ENCODE data around the gene BAD.
A peak's percentile ranks its signal among the peaks of the same experiment; 100 is the strongest.
"Not testable (repeated sequence)": the region's sequence is repeated elsewhere in the genome, so short reads cannot be mapped to it uniquely, and the experiment has no call there.

Gene BAD

DNA sequence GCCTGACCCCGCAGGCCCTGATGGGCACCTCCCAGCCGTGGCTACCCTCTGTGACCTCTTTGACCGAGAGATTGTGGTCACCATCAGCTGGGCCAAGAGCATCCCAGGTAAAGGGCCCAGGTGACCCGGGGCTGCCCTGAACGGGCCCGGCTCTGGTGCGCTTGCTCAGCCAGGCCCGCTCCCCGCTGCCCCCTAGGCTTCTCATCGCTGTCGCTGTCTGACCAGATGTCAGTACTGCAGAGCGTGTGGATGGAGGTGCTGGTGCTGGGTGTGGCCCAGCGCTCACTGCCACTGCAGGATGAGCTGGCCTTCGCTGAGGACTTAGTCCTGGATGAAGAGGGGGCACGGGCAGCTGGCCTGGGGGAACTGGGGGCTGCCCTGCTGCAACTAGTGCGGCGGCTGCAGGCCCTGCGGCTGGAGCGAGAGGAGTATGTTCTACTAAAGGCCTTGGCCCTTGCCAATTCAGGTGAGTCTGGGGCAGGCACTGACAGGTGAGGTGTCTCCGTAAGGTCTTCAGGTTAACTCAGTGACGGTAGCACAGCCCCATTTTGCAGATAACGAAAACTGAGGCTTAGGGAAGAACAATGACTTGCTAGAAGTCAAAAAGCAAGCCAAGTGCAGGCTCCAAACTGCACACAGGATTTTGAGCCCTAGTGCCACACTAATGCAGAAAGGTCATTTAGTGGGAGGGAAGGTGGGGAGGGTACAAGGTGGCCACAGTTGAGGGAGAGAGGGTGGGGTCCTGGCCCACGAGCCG is 30.5 kb upstream of the BAD start:
- no peak for DNase-seq

GRCh38 chr11:64314146-64314804 is 29.8 kb upstream of the BAD start:
- no peak for DNase-seq

GRCh38 chr11:64313491-64314145 is 29.2 kb upstream of the BAD start:
- no peak for DNase-seq

DNA sequence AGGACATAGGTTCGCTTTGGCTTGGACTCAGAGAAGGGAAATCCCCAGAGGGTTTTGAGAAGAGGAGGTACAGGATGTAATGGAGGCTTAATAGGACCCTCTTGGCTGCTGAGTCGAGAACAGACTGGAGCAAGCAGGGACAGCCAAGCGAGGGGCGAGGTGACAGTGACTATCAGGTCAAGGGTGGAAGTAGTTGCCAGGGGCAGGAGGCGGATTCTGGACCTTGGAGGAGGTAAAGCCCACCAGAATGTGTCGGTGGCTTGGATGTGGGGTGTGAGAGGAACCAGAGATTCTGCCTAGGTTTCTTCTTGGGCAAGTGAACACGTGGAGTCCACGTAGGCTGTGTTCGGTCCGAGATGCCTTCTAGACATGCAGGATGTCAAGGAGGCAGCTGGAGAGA is 28.5 kb upstream of the BAD start:
- DNase-seq: no peak

DNA sequence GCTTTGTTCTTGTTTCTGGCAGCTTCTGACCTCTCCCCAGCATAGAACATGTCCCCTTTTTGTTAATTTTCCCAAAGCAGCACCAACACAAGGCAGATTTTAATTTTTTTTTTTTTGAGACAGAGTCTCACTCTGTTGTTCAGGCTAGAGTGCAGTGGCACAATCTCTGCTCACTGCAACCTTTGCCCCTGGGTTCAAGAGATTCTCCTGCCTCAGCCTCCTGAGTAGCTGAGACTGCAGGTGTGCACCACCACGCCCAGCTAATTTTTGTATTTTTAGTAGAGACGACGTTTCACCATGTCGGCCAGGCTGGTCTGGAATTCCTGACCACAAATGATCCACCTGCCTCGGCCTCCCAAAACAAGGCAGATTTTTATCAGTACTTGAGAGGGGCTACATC is 23.3 kb upstream of the BAD start:
- not testable (repeated sequence) for DNase-seq

DNA sequence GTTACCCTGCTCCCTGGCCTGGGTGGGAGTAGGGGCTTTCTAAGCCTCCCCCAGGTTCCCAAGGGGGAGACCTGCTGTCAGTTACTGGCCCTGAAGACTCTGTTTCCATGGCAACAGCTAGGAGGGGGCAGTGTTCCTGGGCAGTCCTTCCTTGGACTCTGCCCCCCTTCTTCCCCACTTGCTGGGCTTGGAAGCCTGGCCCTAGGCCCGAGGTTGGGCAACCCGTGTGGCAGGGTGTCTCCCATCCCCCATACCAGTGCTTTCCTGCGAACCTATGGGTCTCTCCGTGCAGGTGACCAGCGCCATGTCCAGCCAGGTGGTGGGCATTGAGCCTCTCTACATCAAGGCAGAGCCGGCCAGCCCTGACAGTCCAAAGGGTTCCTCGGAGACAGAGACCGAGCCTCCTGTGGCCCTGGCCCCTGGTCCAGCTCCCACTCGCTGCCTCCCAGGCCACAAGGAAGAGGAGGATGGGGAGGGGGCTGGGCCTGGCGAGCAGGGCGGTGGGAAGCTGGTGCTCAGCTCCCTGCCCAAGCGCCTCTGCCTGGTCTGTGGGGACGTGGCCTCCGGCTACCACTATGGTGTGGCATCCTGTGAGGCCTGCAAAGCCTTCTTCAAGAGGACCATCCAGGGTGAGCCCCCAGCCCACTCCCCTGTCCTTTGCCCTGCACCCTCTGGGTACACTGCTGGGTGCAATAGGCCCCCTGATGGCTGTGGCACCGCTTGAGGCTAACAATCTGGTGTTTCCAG is 22.6 kb upstream of the BAD start:
- DNase-seq: no peak

DNA sequence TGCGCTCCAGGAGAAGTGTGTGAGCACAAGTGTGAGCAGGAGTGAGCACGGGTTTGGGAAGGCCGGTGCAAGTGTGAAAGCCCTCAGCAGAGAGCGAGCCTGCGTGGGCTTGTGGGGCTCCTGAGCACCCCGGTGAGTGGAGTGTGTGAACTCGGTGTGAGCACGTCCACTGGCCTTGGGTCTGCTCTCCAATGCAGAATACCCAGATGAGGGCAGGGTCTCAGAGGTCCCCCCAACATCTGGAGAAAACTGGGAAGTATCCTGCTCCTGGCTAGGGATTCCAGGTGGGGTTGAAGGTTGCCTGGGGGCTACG is 22.1 kb upstream of the BAD start:
- no peak for DNase-seq

DNA sequence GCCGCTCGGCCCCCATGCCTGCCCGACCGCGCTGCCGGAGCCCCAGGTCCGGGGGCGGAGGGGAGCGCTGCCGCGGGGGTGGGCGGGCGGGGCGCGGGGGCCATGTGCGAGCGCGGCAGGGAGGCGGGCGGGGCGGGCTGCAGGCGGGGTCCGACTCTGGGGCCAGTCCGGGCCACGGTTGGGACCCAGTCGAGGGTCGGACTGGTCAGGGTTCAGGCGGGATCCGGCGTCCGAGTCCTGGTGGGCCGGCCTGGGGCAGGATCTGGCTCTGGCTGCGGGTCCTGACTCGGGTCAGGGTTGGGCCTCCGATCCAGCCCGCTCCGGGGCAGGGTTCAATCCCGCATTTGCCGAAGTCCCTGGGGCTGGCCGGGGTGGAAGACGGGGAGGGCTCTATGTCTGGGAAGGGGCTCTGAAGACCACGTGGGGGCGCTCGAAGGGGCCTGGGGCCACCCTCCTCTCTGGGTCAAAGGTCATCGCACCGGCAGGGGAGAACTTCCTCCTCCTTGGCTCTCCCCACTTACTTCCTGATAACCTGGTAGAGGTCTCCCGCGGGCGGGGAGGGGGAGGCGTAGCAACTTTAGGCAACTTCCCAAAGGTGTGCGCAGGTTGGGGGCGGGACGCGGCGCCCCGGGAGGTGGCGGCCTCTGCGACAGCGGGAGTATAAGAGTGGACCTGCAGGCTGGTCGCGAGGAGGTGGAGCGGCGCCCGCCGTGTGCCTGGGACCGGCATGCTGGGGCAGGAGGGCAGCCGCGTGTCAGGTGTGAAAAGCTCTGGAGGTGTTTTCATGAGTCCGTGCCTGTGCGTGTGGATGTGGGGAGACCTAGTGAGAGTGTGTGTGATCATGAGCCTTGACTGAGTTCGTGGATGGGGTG is 21.5 kb upstream of the BAD start:
- DNase-seq: peak; percentile 80

- peak; percentile 99 for DNase-seq
Observed at GRCh38 chr11:64305075-64305690, 20.7 kb upstream of the BAD start, which contains the start of gene ESRRA. Gene ESRRA (plus strand): TSS chr11:64305524. CDS start chr11:64307180, 1,656 bp downstream.

DNA sequence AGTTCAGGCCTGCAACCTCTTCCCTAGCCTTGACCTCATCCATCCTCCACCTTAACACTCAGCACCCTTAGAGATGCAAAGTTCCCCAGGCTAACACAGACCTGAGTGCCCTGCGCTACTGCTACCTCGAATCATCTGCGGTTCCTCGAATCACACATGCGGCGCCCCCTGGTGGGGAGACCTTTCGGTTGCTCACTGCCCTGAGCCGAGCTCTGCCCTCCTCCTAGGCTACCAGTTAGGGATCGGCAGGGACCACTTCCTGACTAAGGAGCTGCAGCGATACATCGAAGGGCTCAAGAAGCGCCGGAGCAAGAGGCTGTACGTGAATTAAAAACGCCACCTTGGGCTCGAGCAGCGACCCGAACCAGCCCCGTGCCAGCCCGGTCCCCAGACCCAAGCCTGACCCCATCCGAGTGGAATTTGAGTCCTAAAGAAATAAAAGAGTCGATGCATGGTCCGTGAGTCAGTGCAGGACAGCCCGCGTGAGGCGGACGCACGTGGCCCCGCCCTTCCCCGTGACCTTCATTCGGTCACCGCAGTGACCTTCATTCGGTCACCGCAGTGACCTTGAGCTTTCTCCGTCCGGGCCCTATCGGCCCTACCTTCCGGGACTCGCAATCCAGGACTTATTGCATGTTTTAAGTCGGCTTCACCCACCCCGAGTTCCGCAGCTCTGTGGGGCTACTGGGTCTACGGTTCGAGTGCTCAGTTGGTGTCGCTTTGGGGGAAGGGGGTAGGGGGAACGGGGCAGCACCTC is 20.0 kb upstream of the BAD start:
- DNase-seq: peak; percentile 92

DNA sequence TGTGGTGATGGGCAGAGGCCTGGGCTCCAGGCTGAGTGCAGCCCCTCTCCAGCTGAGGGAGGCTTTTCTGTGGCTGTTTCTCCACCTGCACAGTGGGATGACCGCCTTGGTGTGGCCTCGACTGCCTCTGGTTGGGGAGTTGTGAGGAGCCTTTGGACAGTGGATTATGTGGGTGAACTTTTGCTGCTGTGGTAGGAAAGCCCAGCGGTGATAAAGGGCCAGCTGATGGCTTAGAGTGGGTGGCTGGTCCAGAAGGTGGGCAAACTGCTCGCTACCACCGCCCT is 19.5 kb upstream of the BAD start:
- no peak for DNase-seq

- no peak for DNase-seq
Observed at GRCh38 chr11:64303109-64304031, 18.9 kb upstream of the BAD start.

DNA sequence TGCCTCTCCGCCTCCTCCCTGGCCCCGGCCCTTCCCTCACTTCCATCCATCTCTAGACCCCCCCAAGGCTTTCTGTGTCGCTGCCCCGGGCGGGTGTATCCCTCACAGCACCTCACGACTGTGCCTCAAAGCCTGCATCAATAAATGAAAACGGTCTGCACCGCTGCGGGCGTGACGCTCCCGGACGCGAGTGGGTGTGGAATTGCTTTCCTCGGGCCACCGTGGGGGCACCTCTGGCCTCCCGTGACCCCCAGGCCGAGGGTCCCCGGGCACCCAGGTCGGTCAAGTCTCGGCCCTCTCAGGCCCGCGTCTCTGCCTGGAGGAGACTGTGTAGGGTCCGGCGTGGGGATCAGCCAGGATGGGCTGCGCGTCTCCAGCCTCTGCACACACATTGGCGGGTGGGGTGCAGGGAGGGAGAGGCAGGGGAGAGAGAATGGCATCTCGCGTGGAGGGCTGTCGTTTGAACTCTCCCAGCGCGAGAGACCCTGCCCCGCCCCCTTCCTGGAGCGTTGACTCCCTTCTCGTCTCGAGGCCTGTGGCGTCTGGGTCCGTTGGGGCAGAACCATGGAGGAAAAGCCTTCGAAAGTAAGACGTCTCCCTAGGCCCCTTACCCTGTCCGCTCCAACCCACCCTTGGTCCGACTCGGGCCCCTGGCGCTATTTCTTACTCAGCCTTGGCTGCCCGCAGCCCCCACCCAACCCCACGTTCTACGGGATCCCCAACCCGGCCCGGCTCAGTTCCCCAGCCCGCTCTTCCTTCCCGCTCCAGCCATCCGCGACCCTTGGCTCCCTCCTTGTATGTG is 15.6 kb upstream of the BAD start, which contains the start of gene CATSPERZ:
CATSPERZ (plus strand) TSS at position 512 of the 802 bp plus-strand sequence; CDS start at position 565, 53 bp downstream.
- peak; percentile 28 for DNase-seq

DNA sequence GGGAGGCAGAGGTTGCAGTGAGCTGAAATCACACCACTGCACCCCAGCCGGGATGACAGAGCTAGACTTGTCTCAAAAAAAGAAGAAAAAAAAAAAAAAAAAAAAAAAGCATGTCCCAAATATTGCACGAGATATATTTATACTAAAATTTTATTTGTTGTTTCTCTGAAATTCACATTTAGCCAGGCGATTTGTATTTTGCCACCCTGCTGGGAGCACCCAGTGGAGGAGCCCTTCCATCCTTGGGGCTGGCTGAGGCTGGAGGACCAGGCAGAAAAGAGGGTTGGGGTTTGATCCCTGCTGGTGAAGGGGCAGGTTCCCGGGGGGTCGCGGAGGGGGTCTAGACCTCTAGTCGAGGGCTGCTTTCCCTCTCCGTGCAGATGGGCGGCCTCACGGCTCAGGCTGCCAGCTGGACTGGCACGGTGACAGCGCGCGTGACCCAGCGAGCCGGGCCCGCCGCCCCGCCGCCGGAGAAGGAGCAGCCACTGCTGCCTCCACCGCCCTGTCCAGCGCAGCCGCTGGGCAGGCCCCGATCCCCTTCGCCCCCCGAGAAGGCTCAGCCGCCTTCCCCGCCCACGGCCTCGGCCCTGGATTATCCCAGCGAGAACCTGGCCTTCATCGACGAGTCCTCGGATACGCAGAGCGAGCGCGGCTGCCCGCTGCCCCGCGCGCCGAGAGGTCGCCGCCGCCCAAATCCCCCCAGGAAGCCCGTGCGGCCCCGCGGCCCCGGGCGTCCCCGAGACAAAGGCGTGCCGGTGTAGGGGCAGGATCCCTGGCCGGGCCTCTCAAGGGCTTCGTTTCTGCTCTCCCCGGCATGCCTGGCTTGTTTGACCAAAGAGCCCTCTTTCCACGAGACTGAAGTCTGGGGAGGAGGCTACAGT is 14.7 kb upstream of the BAD start:
- peak; percentile 78 for DNase-seq

GRCh38 chr11:64297699-64298358 is 13.4 kb upstream of the BAD start:
- DNase-seq: peak; percentile 18

DNA sequence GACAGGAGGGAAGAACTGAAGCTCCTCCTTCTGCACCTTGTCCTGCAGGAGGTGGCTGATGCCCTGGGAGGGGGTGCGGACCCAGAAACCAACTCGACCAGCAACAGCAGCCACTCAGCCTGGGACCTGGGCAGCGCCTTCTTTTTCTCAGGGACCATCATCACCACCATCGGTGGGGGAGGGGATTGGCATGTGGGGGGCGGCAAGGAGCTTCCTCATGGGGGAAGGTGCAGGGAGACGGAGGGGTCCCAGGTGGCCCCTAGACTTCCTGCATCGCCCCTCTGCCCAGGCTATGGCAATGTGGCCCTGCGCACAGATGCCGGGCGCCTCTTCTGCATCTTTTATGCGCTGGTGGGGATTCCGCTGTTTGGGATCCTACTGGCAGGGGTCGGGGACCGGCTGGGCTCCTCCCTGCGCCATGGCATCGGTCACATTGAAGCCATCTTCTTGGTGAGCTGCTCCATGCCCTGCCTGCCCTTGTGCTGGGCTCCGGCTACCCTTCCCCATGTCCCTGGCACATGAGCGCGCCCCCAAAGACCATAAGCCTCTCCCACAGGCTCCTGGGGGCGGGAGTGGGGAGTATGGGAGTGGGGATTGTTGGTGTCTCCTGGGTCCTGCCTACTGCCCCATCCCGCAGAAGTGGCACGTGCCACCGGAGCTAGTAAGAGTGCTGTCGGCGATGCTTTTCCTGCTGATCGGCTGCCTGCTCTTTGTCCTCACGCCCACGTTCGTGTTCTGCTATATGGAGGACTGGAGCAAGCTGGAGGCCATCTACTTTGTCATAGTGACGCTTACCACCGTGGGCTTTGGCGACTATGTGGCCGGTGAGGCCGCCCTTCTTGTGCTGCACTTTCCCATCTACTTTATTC is 12.6 kb upstream of the BAD start:
- DNase-seq: peak; percentile 18

DNA sequence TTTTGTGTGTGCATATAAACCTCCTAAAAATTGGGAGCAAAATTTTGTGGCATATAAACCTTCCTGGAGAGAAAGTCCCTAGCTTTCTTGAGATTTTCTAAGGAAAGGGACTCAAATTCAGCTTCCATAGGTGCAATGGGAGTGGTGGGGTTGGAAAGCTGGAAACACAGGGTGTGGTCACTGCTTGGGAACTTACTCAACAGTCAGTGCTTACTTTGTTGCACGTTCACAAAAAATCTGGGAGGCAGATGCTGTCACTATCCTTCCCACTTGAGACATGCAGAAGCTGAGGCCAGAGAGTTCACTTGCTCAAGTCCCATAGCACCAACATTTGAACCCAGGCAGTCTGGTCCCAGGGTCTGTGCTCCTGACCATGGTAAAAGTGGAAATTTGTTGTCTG is 11.8 kb upstream of the BAD start:
- DNase-seq: no peak
